Stomach (tissue), 4 donors: Measurements from ENCODE around the gene XRN1.

Experiments used
- POLR2A ChIP-seq, 4 donors: fragments of 450-650 bp; IDR thresholded peaks; one replicate each; pipeline ENCODE4 v1.6.1; 2016; ENCODE audit warnings: antibody characterized with exemption in 4 of 4, control low read depth in 2 of 4, mild to moderate bottlenecking in 1 of 4, moderate library complexity in 1 of 4
- POLR2AphosphoS5 ChIP-seq, 3 donors: sonication (generic); formaldehyde crosslinking; IDR thresholded peaks; one replicate each; pipeline ENCODE4 v1.6.1; 2016; ENCODE audit warnings: antibody characterized with exemption in 3 of 3
- TF ChIP-seq, protein P1 (sequence below), 7 experiments: fragments of 450-650 bp in 4 of 7; fragments of 200-600 bp in 3 of 7; sonication (generic) in 3 of 7; IDR thresholded peaks; one replicate each; pipeline ENCODE4 v1.5.1; 2016 to 2019; ENCODE audit warnings: antibody characterized with exemption in 7 of 7, control low read depth in 2 of 7, mild to moderate bottlenecking in 1 of 7

DNA sequence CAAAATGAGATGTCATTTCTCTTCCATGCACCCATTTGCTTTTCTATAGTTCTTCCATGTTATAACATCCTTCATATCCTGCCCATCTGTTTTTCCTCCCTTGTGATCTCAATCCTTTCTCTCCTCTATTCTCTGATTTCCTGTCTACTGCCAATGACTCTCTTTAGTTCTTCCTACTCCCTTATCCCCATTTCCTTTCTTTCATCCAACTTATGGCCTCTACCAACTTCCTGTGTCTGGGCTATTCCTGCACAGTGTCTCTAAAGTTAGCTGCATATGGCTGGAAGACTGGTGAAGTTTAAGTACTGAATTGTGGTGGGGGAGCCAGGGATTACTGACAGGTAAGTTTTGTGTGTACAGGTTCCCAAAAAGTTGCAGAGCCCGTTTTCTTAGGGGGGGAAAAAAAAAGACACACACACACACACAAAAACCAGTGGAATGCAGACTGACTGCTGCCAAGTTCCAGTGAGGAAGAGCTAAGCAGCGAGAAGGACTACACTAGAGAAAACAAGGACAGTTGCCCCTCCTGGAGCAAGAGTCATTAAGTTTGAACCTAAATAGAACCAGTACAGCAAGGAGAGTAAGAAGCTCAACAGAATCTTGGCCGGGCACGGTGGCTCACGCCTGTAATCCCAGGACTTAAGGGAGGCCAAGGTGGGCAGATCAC, 28.8 kb downstream of the XRN1 start:
- no peak for TF ChIP-seq POLR2A (IDR thresholded peaks at IDR 0.05)
- TF ChIP-seq, protein P1, sequence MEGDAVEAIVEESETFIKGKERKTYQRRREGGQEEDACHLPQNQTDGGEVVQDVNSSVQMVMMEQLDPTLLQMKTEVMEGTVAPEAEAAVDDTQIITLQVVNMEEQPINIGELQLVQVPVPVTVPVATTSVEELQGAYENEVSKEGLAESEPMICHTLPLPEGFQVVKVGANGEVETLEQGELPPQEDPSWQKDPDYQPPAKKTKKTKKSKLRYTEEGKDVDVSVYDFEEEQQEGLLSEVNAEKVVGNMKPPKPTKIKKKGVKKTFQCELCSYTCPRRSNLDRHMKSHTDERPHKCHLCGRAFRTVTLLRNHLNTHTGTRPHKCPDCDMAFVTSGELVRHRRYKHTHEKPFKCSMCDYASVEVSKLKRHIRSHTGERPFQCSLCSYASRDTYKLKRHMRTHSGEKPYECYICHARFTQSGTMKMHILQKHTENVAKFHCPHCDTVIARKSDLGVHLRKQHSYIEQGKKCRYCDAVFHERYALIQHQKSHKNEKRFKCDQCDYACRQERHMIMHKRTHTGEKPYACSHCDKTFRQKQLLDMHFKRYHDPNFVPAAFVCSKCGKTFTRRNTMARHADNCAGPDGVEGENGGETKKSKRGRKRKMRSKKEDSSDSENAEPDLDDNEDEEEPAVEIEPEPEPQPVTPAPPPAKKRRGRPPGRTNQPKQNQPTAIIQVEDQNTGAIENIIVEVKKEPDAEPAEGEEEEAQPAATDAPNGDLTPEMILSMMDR (IDR thresholded peaks at IDR 0.05) = no peak
- no peak for TF ChIP-seq POLR2AphosphoS5 (IDR thresholded peaks at IDR 0.05)
